ENCODE data around the gene CNN3.

Gene CNN3

GRCh38 chr1:94922761-94923331 is 4.1 kb downstream of the CNN3 start:
- no peak for DNase-seq (ENCODE audit: low spot score)

- DNase-seq (ENCODE audit: low spot score) = no peak
These were observed 4.9 kb downstream of the CNN3 start for GRCh38 chr1:94921977-94922376.

GRCh38 chr1:94920061-94920460 is 6.8 kb downstream of the CNN3 start:
- DNase-seq (ENCODE audit: low spot score) = no peak

- DNase-seq (ENCODE audit: low spot score) = no peak
These were observed 7.5 kb downstream of the CNN3 start for GRCh38 chr1:94919241-94920030.

- DNase-seq (ENCODE audit: low spot score) = no peak
These were observed 9.7 kb downstream of the CNN3 start for GRCh38 chr1:94917251-94917650.

- DNase-seq (ENCODE audit: low spot score) = no peak
These were observed 14.4 kb downstream of the CNN3 start for GRCh38 chr1:94912263-94913184.

GRCh38 chr1:94909486-94909885 is 17.4 kb downstream of the CNN3 start:
- peak; percentile 31 for DNase-seq (ENCODE audit: low spot score)

- no peak for DNase-seq (ENCODE audit: low spot score)
These were observed 17.9 kb downstream of the CNN3 start for GRCh38 chr1:94908965-94909364.

- no peak for DNase-seq (ENCODE audit: low spot score)
These were observed 18.7 kb downstream of the CNN3 start for GRCh38 chr1:94908190-94908589.

- DNase-seq (ENCODE audit: low spot score) = no peak
These were observed 19.8 kb downstream of the CNN3 start for GRCh38 chr1:94907136-94907535.

- no peak for DNase-seq (ENCODE audit: low spot score)
These were observed 20.5 kb downstream of the CNN3 start for GRCh38 chr1:94906382-94906781.

GRCh38 chr1:94905207-94905606 is 21.7 kb downstream of the CNN3 start:
- no peak for DNase-seq (ENCODE audit: low spot score)

- DNase-seq (ENCODE audit: low spot score) = no peak
These were observed 23.5 kb downstream of the CNN3 start for GRCh38 chr1:94903280-94904009.

- no peak for DNase-seq (ENCODE audit: low spot score)
These were observed 25.1 kb downstream of the CNN3 start for GRCh38 chr1:94901841-94902240.

GRCh38 chr1:94899756-94900155 is 27.2 kb downstream of the CNN3 start:
- DNase-seq (ENCODE audit: low spot score) = no peak

- DNase-seq (ENCODE audit: low spot score) = no peak
These were observed 28.2 kb downstream of the CNN3 start for GRCh38 chr1:94898491-94899385.

GRCh38 chr1:94895518-94895917 is 31.4 kb downstream of the CNN3 start:
- no peak for DNase-seq (ENCODE audit: low spot score)

GRCh38 chr1:94894630-94895029 is 32.3 kb downstream of the CNN3 start:
- no peak for DNase-seq (ENCODE audit: low spot score)

GRCh38 chr1:94892604-94893254 is 34.2 kb downstream of the CNN3 start:
- no peak for DNase-seq (ENCODE audit: low spot score)

GRCh38 chr1:94888201-94888600 is 38.7 kb downstream of the CNN3 start:
- no peak for DNase-seq (ENCODE audit: low spot score)
